Stimulated activated CD4-positive, alpha-beta T cell treated with anti-CD3 and anti-CD28 coated beads, Interleukin-15, amount 100 ng/mL, for 24 hours (primary cell): Measurements from ENCODE around the gene RELT.

Experiments used
- DNase-seq: peaks from one replicate; pipeline ENCODE4 v3.0.0-alpha.2; 2020

RELT gene

DNA sequence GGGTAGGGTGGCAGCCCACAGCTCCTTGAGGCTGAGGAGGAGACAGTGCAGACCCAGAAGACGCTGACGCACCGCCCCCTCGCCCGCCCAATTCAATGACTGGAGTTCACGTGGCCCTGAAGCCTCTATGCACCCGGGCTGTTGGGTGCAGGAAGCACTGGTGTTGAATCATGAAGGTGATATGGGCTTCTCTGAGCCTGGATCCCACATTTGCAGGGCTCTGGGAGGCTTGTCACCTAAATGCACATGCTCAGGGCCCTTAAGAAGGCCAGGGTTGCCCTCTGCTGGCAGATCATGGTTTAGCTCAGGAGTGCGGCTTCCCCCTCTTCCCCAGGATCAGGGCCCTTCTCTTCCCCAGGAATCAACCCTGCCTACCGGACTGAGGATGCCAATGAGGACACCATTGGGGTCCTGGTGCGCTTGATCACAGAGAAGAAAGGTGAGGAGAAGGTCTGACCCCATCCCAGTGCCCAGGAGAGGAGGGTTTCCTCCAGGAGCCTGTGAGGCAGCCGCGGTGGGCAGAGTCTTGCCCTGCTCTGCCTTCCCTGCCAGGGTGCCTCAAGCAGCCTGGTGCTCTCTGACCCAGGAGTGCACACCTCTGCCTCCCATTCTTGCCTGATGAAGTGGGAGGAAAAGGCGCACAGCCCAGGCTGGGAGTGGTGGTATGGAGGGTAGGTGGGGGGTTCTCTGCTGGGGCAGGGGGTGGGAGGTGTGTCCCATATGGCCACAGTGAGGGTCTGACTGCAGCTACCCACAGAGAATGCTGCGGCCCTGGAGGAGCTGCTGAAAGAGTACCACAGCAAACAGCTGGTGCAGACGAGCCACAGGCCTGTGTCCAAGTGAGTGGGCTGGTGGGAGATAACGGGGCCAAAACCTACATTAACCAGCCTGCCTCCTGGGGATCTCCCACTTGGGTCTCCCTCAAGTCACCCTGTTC is 17.5 kb downstream of the RELT start:
- DNase-seq, result peak; percentile 73

DNA sequence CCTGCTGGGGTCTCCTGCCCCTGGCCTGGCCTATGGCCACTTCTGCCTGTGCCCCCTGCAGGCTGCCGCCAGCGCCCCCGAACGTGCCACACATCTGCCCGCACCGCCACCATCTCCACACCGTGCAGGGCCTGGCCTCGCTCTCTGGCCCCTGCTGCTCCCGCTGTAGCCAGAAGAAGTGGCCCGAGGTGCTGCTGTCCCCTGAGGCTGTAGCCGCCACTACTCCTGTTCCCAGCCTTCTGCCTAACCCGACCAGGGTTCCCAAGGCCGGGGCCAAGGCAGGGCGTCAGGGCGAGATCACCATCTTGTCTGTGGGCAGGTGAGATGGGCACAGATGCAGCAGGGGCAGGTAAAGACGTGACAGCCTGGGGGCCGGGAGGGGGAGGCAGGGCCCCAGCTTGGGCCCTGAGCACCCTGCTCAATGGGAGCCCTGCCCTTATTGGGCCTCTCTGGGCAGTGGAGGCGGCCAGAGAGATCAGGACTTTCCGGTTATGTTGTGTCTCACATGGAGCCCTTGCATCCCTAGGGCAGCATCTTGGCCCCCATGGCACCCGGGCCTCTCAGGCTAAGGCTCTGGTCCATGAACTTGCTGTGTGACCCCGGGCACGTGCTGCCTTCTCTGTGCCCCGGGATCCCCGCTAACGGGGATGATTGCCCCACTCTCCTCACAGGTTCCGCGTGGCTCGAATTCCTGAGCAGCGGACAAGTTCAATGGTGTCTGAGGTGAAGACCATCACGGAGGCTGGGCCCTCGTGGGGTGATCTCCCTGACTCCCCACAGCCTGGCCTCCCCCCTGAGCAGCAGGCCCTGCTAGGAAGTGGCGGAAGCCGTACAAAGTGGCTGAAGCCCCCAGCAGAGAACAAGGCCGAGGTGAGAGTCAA is 18.5 kb downstream of the RELT start:
- DNase-seq, result no peak

DNA sequence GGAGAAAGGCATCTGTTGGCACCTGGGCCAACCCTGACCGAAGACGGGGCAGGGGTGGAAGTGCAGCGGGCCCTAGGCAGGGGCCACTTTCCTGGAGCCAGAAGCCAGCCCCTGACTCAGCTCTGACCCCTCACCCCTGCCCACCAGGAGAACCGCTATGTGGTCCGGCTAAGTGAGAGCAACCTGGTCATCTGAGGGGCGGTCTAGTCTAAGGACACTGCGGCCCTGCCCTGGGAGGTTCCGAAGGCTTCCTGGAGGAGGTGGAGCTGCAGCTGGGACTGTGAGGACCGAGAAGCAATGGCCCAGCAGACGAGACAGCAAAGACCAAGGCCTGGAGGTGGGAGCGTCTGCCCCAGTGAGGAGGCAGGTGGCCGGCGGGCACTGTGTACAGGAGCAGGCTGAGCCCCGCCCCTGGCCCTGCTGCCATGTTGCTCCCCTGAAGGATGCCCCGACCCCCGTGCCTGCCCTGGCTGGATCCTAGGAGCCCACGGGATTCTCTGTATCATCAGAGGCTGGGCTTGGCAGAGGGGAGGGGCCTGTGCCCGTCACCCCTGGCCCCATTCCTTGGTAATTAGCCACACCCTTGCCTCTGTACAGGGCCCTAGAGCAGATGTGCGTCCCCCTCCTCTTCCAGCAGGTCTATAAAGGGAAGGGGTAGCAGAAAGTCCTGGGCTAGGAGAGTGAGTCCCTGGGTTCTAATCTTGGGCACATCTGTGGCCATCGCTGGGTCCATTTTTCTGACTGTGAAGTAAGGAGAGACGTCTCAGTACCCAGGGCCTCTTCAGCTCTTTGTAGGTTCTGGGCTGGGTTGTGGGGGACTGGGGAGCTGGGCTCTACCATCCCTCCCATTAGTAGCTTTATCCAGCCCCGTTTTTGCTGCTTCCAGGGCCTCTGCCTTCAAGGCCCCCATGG is 19.4 kb downstream of the RELT start:
- DNase-seq, result no peak

DNA sequence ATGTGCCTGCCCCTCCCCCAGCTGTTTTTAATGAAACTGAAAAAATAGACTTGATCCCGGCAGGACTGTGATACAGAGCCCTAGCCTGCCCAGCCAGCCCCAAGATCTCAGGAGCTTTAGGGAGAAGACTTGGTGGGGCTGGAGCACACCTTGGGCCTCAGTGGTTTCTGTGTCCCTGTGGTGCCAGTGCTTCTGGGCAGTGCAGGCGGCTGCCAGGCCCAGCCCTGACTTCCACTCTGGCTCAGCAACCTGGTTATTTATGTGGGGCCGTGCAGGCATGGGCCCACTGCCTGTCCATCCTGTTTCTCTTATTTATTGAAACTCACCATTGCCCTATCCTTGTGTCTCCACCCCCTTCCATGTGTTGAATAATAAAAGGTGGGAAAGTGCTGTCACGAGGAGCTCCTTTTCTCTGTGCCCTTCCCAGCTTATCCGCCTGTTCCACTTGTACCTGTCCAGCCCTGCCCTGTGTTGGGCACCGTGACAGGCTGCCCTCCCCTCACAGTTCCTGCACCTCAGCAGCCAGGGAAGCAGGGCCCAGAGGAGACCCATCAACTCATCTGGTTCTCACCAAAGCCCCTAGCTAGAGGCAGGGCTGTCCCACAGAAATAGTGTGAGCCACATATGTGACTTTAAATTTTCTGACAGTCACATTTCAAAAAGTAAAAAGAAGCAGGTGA is 20.2 kb downstream of the RELT start:
- no peak for DNase-seq

DNA sequence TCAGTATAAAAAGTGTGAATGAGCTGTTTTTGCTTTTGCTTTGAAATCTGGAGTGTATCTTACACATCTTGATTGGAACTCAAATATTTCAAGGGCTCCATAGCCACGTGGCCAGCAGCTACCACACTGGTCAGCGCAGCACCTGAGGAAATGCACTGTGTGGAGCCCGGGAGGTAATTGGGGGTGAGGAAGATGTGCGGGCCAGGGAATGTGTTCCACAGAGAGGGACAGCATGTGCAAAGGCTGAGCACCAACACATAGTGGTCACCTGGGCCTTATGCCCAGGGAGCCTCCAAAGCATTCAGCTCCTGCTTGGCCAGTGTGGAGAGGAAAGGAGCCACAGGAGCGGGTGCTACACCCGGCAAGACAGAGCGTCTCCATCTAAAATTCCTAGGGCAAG is 20.8 kb downstream of the RELT start:
- no peak for DNase-seq

DNA sequence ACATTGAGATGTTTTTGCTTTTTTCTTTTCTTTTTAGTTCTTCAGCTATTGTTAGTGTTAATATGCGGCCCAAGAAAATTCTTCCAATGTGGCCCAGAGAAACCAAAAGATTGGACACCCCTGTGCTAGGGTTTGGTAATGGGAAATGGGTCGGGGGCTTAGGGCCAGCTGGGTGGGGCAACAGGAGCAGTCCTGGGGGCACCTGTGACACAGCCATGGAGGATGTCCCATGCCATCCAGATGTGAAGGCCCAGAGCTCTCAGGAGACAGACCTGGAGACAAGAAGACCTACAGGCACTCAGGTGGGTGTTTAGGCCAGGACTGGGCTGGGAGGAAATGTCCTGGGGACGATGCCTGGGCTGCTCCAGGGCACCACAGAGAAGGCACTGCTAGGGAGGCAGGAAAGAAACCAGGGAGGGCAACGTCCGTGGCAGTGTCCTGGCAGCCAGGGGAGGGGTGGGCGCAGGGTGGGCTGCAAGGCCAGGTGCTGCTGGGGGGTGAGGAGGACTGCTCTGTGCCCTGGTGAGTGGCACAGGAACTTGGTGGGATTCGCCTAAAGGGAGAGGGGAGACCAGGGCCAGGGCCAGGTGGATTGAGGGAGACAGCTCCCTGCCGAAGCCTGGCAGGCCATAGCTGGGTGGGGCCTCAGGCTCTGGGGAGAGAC is 21.4 kb downstream of the RELT start:
- DNase-seq, result no peak

DNA sequence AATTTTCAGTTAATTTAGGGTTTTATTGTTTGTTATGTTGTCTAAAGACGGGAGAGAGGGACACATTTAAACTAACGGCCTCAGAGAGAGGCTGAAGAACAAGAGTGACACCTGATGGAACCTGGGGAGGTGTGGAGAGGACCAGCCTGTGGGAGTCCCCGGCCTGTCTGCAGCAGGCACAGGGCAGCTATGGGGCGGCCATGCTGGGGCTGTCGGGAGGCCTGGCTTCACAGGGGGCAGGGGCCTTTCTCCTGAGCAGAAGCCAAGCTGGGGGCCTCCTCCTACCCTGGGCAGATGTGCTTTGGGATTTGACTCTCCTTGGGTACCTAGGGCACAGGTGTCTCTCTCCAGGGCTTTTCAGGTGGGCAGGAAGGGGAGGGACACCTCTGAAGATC is 21.9 kb downstream of the RELT start:
- no peak for DNase-seq

DNA sequence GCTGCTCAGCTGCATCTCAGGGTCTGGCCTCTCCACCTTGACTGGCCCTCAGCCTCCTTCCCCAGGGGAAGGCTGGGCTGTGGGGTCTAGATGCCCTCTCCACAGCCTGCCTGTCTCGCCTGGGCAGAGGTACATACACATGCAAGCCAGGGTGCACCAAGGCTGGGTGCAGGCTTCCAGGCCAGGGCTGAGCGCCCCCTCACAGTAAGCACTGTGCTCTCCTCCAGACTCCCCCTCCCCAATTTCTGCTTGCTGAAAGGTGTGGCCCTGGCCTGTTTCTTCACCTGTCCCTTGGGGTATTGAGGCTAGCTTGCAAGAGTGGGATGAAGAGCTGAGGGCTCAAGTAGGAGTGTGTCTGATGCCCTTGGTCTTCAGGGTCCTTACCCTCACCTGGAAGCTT is 22.5 kb downstream of the RELT start:
- no peak for DNase-seq

DNA sequence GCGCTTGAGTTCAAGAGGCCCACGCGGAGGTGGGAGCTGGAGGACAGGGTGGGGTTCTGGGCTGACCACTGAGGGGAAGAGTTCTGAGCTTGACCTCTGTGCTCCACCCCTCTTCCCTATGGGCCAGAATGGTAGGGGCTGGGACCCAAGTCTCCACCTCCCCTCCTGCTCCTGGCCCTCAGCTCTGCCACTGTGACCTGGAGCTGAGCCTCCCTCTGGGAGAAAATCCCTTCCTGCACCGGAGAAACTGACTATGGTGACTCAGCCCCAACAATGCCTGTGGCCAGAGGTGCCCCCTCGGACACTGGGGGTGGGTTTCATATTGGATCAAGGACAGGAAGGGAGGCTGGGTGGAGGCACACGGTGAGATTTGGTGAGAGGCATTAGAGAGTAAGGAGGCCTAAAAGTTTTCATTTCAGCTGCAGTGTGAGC is 23.0 kb downstream of the RELT start:
- no peak for DNase-seq

DNA sequence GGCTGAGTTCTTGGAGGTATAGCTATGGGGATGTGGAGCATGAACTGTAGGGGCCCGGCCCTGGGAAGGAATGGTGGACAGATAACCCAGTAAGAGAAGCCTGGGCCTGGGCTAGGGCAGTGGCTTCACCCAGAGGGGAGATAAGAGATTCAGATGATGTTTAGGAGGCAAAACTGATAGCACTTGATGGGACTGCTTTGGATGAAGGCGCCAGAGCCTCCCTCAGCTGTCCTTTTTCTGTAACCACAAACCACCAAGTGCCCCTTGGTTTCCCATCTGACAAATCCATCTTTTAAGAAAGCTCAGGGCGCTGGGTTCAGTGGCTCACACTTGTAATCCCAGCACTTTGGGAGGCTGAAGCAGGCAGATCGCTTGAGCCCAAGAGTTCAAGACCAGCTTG is 23.4 kb downstream of the RELT start:
- DNase-seq, result no peak

DNA sequence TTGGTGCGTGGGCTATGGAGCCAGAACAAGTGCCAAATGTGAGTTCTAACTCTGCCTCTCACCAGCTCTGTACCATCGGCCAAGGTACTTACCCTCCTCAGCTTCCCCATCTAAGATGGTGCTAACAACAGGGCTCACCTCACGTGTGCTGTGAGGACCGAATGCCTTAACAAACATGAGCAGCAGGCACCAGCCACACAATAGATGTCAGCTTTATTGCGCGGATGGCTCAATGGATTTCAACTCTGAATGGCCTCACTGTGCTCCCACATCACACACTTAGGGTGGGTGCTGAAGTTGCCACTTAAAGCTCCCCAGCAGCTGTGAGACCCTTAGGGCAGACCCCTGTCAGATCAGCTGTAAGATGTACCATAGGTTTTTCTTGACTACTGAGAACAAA is 24.1 kb downstream of the RELT start:
- no peak for DNase-seq

DNA sequence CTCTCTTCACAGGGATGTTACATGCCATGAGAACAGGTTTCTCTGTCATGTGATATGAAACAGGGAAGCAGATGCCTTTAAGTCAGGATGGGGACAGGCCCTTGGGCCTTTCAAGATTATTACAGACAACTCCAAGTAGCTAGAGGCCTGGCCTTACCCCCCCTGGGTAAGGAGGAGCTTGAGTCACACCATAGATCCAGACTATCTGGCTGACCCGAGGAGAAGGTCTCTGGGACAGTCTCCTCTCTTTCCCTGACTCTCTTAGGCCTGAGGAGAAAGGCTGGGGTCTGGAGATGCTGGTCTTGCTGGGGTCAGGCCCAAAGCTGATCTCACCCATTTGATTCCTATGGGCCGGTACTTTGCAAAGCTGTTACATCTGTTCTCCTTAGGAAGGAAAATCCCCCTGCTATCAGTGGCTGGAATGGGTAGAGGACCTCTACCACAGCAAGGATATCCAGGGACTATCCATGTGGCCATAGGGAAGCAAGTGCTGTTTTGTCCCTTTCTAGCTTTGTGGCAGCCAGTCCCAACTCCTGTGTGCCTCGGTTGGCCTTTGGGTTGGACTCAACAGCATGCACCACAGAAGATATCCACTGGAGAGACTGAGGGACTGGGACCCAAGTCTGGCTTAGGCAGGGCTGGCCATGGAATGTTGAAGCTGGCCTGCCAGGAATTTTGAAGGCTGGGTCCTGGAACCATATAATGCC is 25.2 kb downstream of the RELT start:
- no peak for DNase-seq

DNA sequence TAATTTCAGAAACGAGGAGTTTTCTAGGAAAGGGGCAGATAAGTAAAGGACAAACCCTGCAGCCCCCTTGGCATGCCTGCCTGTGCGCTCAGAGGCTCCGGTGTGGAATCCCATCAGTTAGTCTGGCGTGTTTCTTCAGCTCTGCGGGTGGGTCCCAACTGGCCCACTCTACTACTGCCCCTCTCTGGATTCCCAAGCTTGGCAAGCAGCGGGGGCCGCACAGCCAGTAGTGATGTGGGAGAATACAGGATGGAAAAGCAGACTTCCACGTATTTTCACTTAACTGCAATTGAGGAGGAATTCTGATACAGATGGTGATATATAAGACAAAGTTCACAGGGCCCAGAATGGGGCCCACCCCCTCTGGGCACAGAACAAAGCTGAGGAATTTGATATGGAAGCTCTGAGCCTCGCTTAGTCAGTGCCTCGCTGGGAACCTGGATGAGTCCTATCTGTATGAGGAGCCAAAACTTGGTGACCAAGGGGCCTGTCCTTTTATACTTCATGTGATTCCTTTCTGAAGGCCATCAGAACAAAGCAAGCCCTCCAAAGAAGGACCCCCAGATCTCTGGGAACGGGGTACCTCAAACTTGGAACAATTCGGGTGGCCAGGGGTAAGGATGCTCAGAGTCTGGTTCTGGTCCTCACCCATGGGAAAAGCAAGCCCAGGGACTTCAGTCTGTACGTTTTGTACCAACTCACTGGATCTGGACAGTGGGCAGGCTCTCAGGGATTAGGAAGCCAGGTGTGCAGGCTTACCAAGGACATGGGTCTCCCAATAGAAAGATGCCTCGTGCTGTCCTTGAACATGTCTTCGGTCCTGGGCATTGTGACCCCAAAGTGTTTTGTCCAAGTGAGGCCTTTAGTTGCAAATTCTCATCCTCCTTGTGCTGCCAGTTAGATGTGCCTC is 26.0 kb downstream of the RELT start:
- DNase-seq, result no peak

DNA sequence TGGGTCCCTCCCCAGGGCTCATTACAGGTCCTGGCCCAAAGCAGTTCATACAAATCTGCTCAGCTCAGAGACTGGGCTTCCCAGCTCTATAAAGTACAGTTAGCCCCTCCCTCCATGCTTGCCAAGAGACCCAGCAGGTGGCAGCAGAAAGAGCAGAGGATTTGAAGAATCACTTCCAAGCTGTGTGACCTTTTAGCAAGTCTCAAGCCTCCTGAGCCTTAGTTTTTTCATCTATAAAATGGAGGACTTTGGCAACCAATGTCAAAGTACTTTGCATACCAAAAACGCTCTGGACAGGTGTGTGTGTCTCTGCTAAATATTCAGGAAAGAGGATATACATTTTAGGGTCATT is 26.6 kb downstream of the RELT start:
- no peak for DNase-seq

DNA sequence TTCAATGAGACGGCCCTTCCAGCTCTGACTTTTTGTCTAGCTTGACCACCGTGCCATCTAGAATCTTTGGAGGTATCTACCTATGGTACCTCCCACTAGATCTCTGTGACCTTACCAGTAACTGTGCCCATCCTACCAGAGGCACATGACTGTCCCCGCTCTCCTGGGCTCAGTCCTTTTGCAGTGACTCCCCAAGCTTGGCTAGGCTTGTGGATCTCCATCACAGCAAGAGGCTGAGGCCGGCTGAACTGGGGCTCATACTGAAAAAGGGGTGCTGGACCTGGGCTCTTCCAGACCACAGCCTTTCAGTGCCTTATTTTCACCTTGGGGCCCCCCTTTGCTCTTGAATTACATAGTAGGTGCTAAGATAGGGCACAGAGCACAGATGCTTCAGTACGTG is 27.3 kb downstream of the RELT start:
- no peak for DNase-seq

DNA sequence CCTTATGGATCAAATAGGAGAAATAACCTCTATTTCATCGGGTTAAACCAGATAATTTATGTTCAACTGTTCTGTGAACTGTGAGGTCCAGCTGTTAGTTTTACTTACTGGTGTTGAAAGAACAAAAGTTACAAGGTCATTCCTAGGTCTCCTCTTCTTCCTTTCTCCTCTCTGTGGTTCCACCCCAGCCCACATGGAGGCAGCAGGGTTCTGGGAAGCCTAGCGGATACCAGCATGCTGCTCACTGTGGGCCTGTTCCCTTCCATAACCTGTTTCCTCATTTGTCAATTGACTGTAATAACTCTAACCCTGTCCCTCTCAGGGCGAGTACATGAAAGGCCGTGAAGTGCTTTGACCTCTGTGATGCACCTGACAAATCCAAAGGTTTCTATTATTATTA is 27.8 kb downstream of the RELT start:
- no peak for DNase-seq

DNA sequence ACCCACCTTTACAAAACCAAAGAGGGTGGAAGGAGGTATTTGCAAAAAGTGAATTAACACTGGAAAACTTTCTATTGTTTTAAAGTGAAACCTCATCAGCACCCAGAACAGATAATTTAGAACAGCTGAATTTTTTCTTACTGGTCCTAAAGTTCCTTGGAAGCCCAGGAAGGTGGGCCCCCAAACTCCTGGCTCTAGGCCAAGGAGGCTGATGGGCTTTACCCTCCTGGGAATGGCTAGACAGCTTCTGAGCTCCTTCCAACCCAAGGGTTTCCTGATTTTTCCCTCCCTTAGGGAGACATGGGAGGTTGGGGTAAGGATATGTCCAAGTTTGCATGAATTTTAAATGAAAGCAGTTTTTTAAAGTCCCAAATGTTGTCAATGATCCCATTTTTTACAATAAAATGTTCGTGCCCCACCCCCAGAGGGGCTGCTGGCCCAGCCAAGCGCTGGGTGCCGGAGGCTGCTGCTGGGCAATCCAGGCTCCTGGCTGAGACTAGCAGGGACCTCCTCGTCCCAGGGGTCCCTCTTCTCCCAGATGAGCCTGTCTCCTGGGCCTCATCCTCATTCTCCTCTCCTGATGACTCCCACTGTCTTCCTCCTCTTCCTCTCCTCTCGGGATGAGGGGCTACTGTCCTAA is 28.4 kb downstream of the RELT start:
- DNase-seq, result no peak

DNA sequence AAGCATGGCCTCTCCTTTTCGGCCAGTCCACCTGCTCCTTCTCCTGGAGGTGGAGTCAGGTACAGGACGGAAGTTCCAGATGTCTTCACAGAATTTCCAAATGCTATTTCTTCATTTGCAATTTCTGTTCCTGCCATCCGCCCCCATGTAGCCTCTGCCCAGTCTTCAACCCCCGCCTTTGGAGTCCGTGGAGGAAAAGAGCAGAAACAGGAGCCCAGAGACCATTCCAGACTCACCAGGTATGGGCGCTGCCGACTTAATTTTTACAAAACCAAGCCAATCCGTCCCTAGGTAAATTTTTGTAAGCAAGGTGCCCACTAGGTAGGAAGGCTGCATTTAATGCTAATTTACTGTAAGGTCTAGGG is 28.9 kb downstream of the RELT start:
- no peak for DNase-seq

DNA sequence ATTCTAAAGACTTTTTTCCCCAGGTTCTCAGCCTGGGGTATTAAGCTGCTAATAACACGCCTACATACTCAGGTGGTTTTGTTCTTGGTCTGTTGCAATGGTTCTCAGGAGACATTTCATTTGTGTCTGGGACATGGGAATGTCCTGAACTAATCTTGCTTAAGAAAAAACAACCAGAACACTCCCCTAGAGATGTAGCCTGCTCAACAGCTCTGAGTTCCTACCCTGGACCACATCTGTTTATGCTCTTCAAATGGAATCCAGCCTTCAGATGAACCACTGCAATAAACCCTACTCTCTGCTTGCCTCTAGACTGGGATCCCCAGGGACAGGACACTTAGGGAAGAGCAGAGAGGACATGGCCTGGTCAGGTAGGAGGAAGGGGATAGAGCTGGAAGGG is 29.9 kb downstream of the RELT start:
- DNase-seq, result no peak

DNA sequence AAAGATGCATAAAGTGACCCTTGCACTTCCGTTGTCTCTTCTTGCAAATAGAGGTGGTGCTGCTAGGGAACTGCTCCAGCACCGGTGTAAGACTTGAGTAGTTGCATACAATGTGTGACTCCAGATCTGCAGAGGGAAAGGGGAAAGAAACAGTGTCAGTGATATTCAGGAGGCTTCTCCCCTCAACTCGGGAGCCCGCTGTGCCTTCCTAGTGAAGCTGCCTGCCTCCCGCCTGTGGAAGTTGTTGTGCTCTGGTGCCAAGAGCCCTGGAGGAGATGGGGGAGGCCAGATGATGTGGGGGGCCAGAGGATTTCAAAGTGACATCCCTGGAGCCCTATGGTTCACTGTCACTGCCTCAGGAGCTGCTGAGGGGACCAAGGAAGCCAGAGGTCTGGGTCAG is 30.4 kb downstream of the RELT start:
- DNase-seq, result no peak
